ENCODE data around the gene KCNIP4. TPM values are rescaled to one million over a fixed set of nuclear protein-coding genes. Genes with fewer than 3 reads are reported as not detected.

Gene KCNIP4
- total RNA-seq, 1 donor from 2014 or later, result not detected

DNA sequence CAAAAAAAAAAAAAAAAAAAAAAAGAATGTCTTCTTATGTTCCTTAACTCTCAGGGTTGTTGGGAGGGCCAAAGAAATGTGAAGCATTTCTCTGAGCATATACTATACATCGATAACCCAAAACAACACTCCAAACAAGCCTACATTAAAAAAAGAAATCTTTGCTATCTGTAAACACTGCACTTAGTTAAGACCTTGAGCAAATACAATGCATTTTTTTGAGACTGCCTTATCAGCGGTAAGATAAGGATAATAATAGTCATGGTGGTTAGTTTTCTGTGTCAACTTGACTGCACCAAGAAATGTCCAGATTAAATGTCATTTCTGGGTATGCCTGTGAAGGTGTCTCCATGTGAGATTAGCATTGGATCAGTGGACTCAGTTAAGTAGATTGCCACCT lies 706.4 kb downstream of the KCNIP4 start:
- DNase-seq (ENCODE audit: extremely low read depth, low read depth, low spot score), result no peak

DNA sequence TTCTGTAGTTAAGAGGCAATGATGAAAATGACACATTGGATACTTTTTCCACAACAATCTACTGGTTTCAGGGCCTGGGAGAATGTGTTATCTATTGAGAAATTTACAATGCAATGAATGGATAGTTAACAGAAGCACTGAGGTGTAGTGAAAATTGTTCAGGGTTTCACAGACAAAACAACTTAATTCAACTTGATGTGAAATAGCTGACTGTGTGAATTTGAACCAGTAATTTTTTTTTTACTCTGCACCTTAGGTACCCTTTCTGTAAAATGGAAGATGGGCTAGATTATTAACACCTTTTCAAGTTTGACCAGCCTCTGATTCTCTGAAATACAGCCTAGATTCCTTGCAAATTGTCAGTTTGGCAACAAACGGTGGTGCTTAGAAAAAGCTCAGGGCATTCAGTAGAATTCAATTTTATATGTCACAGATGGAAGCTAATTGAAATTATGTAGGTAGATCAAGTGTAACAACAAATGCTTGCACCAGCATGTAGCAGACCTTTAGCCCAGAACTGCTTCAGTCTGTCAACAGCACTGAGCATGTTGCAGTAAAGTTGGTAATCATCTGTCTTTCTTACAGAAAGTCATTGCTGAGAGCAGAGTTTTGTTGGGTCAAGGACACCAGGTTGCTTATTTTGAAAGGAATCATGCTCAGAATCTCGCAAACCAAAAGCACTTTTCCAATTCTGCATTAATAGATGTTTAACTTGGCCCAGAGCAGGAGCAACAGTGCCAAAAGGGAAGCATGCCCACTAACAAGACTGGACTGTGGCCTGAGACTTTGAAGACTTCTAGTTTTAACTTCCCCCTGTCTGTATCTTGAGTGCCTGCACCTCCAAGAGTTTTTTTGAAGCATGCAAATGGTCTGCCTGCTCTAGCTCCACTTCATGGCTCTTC lies 721.7 kb downstream of the KCNIP4 start:
- no peak for DNase-seq (ENCODE audit: extremely low read depth, low read depth, low spot score)

DNA sequence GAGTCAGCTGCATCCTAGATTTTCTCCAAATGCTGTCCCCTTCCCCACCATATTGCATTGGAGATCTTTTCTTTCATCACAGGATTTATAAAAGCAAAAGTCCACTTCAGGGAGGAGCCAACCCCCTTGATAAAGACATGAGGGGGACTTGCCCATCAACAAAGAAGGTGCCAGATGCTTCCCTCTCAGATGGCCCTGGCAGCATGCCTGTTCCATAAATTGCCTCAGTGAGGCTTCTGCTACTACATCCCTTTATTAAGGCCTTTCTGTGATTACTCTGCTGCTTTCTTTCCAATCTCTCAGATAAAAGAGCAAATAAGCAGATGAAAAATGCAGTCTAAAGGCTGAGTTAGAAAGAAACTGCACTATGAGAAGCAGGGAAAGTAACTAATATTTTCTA lies 736.7 kb downstream of the KCNIP4 start:
- no peak for DNase-seq (ENCODE audit: extremely low read depth, low read depth, low spot score)

DNA sequence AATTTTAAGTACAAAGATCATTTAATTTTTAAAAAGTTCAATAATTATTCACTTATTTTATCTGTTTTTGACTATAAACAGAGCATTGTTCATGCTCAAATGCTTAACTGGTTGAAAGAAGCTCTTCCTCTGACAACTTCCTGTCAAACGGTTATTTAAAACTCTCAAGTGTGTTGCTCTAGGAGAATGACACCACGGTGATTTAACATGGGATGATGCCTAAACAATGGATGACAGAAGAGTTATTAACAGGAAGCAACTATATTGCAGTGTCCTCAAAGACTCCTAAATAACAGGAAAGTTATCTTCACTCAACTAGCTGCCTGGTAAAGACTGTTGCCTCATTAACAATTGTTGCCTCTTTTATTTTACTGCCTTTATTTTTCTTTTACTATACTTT lies 738.7 kb downstream of the KCNIP4 start:
- no peak for DNase-seq (ENCODE audit: extremely low read depth, low read depth, low spot score)

DNA sequence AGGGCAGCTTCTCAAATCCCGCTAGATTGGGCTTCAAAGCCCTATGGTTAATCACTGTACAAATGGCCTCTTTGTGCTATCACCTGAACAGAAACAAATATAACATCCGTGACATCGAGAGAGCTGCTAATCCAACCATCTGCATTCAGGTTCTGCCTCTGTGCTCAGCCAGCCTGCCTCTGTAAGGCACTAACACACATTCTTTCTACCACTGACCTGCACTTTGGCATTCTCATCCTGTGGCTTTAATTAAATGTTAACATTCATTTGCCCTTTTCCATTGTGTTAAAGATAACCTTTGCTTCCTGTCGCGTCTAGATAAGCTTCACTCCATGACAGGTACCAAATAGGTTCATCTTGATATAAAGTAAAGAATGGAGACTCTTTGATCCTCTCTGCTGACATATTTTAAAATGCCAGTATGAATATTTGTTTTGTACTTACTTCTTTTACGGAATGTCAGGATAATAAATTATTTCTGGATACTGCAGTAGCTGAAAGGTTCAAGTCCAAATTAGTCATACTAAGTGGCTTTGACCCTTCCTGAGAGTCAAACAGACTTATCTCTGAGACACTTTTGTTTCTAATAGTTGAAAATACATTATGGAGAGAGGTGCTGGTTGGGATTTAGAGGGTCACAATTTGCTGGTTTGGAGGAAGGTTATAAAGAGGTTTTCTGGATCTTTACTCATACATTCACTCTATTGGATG lies 742.6 kb downstream of the KCNIP4 start:
- DNase-seq (ENCODE audit: extremely low read depth, low read depth, low spot score), result peak; percentile 4

DNA sequence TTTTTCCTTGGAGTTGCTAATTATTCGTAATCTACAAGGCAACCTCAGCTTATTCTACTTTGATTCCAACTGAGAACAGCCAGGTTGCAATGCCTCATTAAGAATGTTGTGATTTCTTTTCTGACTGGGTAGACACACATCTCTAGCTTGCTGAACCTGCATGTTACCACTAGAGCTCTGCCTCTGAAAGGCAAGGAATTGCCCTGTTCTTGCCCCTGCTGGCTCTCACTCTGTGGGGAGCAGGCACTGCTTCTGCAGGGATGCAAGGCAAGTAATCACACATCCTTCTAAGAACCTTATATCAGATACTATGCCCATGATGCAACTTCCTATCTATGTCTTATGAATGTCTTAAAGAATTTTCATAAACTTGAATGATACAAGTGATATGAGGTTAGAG lies 745.2 kb downstream of the KCNIP4 start:
- DNase-seq (ENCODE audit: extremely low read depth, low read depth, low spot score), result no peak

DNA sequence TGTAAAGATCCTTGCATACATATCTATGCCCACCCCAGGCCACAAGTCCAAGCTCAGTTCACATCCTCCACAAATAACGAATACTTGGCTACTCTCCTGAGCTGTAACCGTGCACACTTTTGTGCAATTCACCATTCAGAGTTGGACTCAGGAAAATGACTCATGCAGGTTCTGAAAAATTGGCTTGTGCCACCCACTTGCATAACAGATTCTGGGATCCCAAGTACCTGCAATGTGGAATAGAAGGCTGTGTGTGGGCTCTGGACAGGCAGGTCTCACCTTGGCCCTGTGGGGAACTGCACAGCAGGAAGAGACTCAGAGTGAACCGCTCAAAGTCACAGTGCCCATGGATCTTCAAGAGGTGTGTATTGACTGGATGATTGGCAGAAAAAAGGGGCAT lies 745.6 kb downstream of the KCNIP4 start:
- no peak for DNase-seq (ENCODE audit: extremely low read depth, low read depth, low spot score)

DNA sequence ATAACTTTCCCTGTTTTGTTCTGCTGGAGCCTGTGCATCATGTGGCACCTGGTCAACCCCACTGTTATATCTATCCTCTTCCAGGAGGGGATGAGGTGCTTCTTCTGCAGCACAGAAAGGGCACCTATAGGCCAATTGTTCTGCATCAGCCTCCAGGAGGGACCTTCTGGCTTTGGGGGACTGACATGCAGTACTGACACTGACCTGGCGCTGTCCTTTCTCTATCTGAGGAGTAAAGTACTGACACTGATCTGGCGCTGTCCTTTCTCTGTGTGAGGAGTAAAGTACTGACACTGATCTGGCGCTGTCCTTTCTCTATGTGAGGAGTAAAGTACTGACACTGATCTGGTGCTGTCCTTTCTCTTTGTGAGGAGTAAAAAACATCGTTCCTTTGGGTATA lies 749.9 kb downstream of the KCNIP4 start:
- no peak for DNase-seq (ENCODE audit: extremely low read depth, low read depth, low spot score)

DNA sequence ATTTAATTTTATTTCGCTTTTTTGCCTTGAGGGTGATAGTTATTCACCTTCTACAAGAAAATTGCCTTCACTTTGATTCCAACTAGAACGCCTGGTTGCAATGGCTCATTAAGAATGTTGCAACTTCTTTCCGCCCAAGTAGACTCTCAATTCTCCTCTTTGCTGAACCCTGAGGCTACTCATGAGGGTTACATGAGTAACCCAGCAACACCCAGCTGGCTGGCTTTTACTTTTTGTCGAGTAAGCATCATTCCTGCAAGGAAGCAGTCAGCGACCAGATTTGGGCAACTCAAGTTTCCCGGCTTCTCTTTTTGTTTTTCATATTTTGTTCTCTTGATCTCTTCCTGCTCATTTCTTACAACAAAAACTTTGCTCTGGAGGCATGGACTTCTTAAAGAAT lies 752.9 kb downstream of the KCNIP4 start:
- DNase-seq (ENCODE audit: extremely low read depth, low read depth, low spot score), result no peak

DNA sequence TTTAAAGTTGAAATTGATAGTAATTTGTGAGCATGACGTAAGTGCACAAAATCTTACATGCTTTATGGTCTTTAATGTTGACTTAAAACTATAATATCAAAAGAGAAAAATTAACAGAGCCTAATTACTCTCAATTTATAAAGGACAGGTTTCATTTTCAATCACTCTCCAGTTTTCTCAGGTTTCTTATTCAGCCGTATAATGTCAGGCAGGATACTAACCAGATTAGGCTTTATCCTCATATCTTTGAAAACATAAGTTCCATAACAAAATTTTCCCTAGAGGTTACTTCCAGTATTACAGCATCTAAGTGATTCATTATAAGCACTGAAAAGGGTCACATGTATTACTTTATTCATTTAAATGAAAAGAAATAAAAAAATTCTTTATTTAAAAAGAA lies 756.2 kb downstream of the KCNIP4 start:
- DNase-seq (ENCODE audit: extremely low read depth, low read depth, low spot score), result no peak

DNA sequence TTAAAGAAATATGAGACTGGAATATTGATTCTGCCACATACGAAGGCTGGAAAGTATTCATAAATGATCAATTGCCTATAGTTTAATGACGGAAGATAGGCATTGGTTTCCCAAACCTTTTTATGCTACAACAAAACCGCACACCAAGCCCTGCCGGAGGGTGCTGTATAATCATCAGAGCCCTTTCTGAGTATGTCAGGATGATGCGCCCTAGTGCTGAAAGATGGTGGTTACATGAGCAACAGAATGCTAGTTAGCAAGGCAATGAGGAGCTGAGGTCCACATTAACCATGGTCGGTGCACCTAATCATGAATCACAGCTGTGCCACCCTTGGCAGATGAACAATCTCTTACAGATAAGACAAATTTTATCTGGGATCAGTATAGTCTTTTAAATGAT lies 757.3 kb downstream of the KCNIP4 start:
- no peak for DNase-seq (ENCODE audit: extremely low read depth, low read depth, low spot score)

DNA sequence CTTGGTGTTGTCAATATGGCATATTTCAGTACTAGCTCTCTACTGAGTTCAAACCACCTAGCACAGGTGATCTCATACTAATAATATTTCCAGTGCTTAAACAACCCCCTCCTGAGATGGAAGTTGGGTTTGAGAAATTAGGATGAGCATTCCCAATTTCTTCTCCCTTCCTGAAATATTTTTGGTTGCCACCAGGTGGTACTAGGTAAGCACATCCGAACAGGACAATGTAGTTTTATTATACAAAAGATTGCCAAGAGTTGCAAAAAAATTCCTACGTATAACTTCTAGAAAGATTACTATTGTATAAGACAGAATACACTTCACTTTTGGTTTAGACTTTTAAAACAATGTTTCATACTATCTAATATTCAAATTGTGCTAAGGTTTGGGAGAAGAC lies 763.8 kb downstream of the KCNIP4 start:
- DNase-seq (ENCODE audit: extremely low read depth, low read depth, low spot score), result no peak

DNA sequence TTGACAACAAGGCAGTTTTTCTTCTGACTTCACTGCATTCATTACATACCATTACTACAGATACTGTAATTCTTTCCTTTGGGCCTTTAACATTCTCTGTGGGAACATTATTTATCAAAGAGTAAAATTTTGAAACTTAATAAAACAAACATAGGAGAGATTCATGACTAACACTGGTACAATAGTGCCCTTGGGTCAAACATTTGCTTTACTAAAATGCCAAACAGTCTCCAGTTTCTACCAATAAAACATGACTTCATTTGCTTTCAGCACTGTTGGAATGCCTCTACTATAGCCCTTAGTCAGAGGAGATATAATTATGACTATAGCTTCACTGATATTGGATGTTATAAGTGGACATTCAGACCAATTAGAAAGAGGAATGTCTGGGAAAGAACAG lies 766.9 kb downstream of the KCNIP4 start:
- no peak for DNase-seq (ENCODE audit: extremely low read depth, low read depth, low spot score)

DNA sequence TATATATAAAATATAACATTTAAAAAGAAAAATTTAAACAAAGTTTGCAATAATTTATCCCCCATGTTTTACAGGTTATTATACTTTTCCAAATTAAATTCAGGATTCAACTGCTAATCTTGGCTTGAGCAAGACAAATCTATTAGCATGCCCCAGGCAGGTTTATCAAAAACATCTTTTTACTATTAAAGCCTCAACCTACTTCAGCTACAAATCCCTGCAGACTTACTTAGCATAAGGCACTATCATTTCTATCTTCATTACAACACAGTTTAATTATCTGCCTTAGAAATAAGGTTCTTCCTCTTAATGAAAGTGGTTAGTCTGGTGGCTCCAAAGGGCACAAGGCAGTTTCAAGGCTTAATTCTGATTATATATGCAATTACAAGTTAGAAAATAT lies 770.7 kb downstream of the KCNIP4 start:
- no peak for DNase-seq (ENCODE audit: extremely low read depth, low read depth, low spot score)

DNA sequence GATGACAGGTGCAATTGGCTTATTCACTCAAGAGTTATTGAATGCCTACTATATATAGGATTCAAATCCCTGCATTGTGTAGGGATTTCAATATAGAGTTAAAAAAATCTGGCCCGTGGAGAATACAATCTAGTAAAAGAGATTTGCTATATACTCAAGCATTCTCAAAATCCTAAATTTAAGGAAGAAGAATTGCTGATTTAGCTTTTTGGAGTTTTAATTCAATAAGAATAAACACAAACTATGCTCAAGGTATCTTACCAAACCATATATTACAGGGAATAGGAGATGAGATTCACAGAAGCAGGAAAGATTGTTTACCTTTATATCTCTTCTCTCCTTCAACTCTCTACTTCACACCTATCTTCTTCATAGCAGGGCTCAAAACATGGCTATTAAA lies 771.5 kb downstream of the KCNIP4 start:
- DNase-seq (ENCODE audit: extremely low read depth, low read depth, low spot score), result no peak

DNA sequence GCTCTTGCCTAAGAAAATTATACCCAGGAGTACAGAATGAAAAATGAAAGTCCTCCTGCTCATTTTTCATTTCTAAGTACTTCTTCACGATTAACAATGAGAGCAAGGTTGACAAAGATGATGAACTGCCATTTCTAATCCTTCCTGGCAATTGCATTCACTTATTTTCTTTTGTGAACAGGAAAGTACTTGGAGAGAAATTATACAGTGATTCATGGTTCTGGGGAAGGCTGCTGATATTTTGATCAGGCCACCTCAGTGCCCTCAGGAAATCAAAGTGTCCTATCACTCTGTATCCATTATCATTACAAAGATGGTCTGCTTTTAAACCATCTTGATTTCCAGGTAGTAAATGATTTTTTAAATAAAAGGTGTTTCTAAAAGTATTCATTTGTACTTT lies 780.9 kb downstream of the KCNIP4 start:
- no peak for DNase-seq (ENCODE audit: extremely low read depth, low read depth, low spot score)

DNA sequence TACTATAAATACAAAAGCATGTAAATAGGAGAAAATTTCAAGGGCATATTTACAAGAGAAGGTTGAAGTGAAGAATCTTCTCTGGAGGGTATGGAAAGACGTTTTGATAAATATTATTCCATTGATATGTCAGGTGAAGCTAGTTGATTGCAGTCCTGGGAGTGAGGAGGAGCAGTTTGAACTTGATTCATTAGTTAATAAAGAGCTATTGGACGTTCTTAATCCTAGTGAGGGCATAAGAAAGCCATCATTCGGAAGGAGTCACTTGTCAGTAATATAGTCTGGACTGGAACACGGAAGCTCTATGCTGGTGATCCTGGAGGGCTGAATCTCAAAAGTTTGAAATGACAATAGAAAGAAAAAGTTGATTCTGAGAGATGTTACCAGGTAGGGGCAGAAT lies 793.2 kb downstream of the KCNIP4 start:
- no peak for DNase-seq (ENCODE audit: extremely low read depth, low read depth, low spot score)

DNA sequence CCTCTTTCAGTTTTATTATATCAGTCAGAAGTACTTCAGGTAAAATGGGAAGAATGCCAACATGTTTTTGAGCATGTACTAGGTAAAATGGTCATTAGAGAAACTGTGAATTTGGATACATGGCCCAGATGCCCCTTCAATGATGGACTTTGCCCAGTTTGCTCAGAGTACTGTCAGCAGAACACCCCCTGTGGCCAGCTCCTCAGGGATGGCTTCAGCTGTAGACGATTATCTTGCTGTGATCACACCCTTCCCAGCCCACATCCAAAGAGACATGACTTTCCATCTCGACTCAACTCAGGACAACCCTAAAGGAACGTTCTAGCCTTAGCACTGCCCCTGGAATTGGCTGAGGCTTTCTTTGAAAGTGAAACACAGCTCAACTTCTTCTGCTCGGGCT lies 809.2 kb downstream of the KCNIP4 start:
- no peak for DNase-seq (ENCODE audit: extremely low read depth, low read depth, low spot score)

DNA sequence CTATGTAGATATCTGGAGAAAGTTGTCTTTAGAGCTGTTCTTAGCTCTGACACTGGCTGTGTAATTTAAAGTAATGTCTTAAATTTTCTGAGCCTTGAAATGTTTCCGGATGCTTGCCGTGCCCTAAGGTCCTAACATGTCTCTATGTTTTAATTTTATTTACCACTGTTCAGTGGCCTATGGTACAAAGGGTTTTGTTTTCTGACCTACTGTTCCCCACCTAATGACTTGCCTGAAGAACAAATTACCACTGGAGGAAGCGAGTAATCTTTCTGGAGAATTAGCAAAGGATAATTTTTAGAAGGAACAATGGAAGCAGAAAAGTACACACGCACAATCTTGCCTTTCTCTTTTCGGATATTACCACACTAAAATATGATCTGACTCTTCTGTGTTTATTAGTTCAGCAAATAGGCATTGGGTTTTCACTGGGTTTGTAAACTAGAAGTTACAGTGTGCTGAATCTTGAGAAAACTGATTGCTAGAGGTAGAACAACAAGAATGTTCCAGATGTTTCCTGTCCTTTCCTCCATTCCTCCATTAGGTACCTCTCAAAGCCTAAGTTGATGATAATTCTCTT lies 812.4 kb downstream of the KCNIP4 start:
- DNase-seq (ENCODE audit: extremely low read depth, low read depth, low spot score), result no peak

DNA sequence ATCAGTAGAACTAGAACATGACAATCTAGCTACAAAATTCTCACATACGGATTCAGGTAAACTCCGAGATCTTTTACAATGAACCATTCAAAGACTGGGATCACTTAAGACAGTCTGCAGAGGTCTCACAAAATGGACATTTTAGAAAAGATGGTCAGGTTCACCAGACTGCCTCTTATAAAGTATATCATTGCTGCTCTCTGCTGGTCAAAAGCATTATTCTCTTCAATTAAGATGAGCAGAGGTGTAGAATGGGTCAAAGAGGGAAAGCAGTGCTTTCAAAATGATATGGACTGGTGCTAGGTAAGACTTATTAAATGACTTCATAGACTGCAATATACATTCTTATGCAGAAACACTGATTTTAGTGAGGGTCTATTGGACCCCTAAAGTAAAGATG lies 813.6 kb downstream of the KCNIP4 start:
- DNase-seq (ENCODE audit: extremely low read depth, low read depth, low spot score), result no peak

DNA sequence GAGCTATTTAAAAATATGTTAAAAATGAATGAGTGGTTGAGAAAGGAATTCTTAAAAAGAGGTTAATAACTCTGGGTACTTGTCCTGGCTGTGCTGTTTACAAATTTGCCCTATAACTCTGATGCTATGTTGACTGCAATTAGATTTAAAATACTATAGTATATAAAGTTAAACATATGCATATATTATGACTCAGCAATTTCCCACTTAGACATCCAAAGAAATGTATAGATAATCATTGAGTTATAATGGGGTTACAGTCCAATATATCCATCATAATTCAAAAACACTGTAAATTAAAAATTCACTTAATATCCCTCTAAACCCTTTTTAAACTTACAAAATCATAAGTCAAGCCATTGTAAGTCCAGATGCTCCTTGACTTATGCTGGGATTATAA lies 818.0 kb downstream of the KCNIP4 start:
- no peak for DNase-seq (ENCODE audit: extremely low read depth, low read depth, low spot score)

DNA sequence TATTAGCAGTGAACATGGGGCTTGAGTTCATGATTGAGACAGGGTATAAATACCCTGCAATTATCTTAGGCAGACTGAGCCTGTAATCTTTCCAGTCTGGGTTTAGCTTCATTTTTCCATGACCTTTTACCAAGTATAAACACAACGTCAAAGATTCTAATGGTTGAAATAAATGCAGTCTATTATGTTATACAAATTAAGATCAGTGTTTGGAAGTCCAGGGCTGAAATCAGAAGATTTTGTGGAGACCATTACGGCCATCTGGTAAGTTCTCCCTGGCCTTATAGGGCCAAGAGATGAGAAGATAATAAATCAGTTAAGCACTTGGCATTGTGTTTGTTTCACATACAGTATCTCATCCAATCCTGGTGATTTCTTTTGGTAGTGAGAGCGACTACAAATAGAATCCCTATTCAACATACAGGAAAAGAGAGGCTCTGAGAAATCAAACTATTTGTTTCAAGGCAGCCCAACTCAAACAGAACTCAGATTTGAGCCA lies 822.5 kb downstream of the KCNIP4 start:
- DNase-seq (ENCODE audit: extremely low read depth, low read depth, low spot score), result no peak

Data from glomerular endothelial cell (primary cell).